Upper lobe of left lung (tissue), 4 donors: ENCODE data around the gene DYRK2.

ENCODE experiments used
- POLR2A ChIP-seq, 4 donors: fragments of 450-650 bp; IDR thresholded peaks; one replicate each; pipeline ENCODE4 v1.5.1; 2016 to 2017; ENCODE audit warnings: antibody characterized with exemption in 4 of 4, mild to moderate bottlenecking in 2 of 4
- TF ChIP-seq, protein P1 (sequence below), 6 experiments: fragments of 450-650 bp in 4 of 6; fragments of 200-600 bp in 2 of 6; sonication (generic) in 2 of 6; IDR thresholded peaks; one replicate each; pipeline ENCODE4 v1.5.1; 2016 to 2019; ENCODE audit warnings: antibody characterized with exemption in 6 of 6

DNA sequence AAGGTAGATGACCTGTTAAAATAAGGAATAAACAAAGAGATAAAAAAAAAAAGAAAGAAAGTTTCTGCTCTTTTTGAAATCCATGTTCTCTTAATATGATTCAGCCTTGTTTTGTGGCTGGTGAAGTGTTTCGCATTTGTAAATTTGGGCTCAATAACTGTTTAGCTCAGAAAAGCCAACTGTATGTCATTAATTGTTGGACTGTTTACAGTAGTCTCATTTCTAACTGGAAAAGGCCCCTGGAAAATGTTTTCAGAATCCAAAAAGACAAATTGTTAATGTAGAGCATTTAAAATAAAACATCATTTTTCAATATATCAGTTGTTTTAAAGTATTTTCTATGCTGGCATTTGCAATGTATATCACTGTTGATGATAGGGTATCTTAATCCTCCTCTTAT lies 47.4 kb upstream of the DYRK2 start:
- TF ChIP-seq, protein P1, sequence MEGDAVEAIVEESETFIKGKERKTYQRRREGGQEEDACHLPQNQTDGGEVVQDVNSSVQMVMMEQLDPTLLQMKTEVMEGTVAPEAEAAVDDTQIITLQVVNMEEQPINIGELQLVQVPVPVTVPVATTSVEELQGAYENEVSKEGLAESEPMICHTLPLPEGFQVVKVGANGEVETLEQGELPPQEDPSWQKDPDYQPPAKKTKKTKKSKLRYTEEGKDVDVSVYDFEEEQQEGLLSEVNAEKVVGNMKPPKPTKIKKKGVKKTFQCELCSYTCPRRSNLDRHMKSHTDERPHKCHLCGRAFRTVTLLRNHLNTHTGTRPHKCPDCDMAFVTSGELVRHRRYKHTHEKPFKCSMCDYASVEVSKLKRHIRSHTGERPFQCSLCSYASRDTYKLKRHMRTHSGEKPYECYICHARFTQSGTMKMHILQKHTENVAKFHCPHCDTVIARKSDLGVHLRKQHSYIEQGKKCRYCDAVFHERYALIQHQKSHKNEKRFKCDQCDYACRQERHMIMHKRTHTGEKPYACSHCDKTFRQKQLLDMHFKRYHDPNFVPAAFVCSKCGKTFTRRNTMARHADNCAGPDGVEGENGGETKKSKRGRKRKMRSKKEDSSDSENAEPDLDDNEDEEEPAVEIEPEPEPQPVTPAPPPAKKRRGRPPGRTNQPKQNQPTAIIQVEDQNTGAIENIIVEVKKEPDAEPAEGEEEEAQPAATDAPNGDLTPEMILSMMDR (IDR thresholded peaks at IDR 0.05): no peak
- TF ChIP-seq POLR2A (IDR thresholded peaks at IDR 0.05): no peak
